HG03025 (cell line): ENCODE data around the gene CYP2W1.
A peak's percentile ranks its signal among the peaks of the same experiment; 100 is the strongest.

Experiments used
- ATAC-seq: cut with Tn5 transposase; IDR thresholded peaks from one replicate; pipeline ENCODE4 v1.9.1; 2021; ENCODE audit warnings: mild to moderate bottlenecking, moderate library complexity; ENCODE audit not compliant: unreplicated experiment, low FRiP score

Gene CYP2W1

GRCh38 chr7:964401-965231 is 18.4 kb upstream of the CYP2W1 start:
- no peak for ATAC-seq

GRCh38 chr7:966291-967069 is 16.5 kb upstream of the CYP2W1 start:
- no peak for ATAC-seq

GRCh38 chr7:967361-968082 is 15.5 kb upstream of the CYP2W1 start:
- no peak for ATAC-seq

GRCh38 chr7:968205-969105 is 14.5 kb upstream of the CYP2W1 start:
- ATAC-seq = no peak

GRCh38 chr7:969403-969802 is 13.6 kb upstream of the CYP2W1 start:
- ATAC-seq = no peak

- ATAC-seq = no peak
These were observed 12.2 kb upstream of the CYP2W1 start for GRCh38 chr7:970744-971143.

- no peak for ATAC-seq
These were observed 10.9 kb upstream of the CYP2W1 start for GRCh38 chr7:972110-972509.

GRCh38 chr7:972676-973309 is 10.2 kb upstream of the CYP2W1 start:
- no peak for ATAC-seq

- ATAC-seq = no peak
These were observed 9.7 kb upstream of the CYP2W1 start for GRCh38 chr7:973312-973711.

- ATAC-seq = no peak
These were observed 8.8 kb upstream of the CYP2W1 start for GRCh38 chr7:974172-974571.

GRCh38 chr7:974820-975681 is 7.9 kb upstream of the CYP2W1 start, which contains the start of gene COX19:
Gene COX19, minus strand, starts transcription at chr7:975549. Its CDS starts 40 bp downstream, at chr7:975509.
- ATAC-seq = peak; percentile 74

- no peak for ATAC-seq
These were observed 7.1 kb upstream of the CYP2W1 start for GRCh38 chr7:975702-976473.

GRCh38 chr7:976901-977325 is 6.1 kb upstream of the CYP2W1 start:
- ATAC-seq = no peak

GRCh38 chr7:977326-978048 is 5.5 kb upstream of the CYP2W1 start:
- ATAC-seq = no peak

- no peak for ATAC-seq
These were observed 5.0 kb upstream of the CYP2W1 start for GRCh38 chr7:978049-978346.

GRCh38 chr7:978416-979091 is 4.4 kb upstream of the CYP2W1 start:
- ATAC-seq = no peak

- no peak for ATAC-seq
These were observed 3.8 kb upstream of the CYP2W1 start for GRCh38 chr7:979151-979550.
